Uterus (tissue), 4 donors: ENCODE measurements around the gene NECTIN1. TPM values are rescaled to one million over a fixed set of nuclear protein-coding genes. Genes with fewer than 3 reads are reported as not detected.
"Not testable (repeated sequence)": the region's sequence is repeated elsewhere in the genome, so short reads cannot be mapped to it uniquely, and the experiment has no call there.

Experiments
- DNase-seq, 2 donors: peaks; one replicate each; pipeline ENCODE4 v3.0.0-alpha.2; 2019 to 2020
- H3K27ac ChIP-seq, 2 donors: fragments of 200-600 bp; sonication (generic); 1 replicate in 1 of 2; 2 replicates in 1 of 2; pipeline ENCODE4 v1.5.1; 2016 to 2018
- H3K27me3 ChIP-seq, 2 donors: fragments of 200-600 bp; sonication (generic); one replicate each; pipeline ENCODE4 v1.5.1; 2018 to 2019; ENCODE audit warnings: control low read depth in 1 of 2
- H3K36me3 ChIP-seq, 2 donors: fragments of 200-600 bp; sonication (generic); one replicate each; pipeline ENCODE4 v1.5.1; 2019; ENCODE audit warnings: control low read depth in 1 of 2
- H3K4me1 ChIP-seq, 2 donors: fragments of 200-600 bp; sonication (generic); one replicate each; pipeline ENCODE4 v1.5.1; 2018 to 2019; ENCODE audit warnings: control low read depth in 1 of 2
- H3K4me3 ChIP-seq, 2 donors: fragments of 200-600 bp; sonication (generic); 1 replicate in 1 of 2; 2 replicates in 1 of 2; pipeline ENCODE4 v1.5.1; 2018 to 2019; ENCODE audit warnings: mild to moderate bottlenecking in 1 of 2
- H3K9me3 ChIP-seq, 2 donors: fragments of 200-600 bp; sonication (generic); one replicate each; pipeline ENCODE4 v1.5.1; 2019; ENCODE audit warnings: control low read depth in 1 of 2
- POLR2A ChIP-seq, 2 donors: fragments of 450-650 bp; IDR thresholded peaks; one replicate each; pipeline ENCODE4 v1.6.1; 2016; ENCODE audit warnings: antibody characterized with exemption in 2 of 2, mild to moderate bottlenecking in 1 of 2, moderate library complexity in 1 of 2
- intact Hi-C: fragments of 100-400 bp; cut with DNase I; formaldehyde crosslinking; loops from one replicate; pipeline ENCODE4 v1.15.1; 2023; ENCODE audit warnings: low total_unique reads
- total RNA-seq, 4 donors: library from RNA; depleted of rRNA in 3 of 4; stranded (reverse); fragments of >200 nt in 3 of 4; gene quantifications; one replicate each; pipeline versions ENCODE4 v1.1.0 to v1.2.4, GENCODE V29; 2014 to 2023
- TF ChIP-seq, protein P1 (sequence below), 4 experiments: fragments of 200-600 bp in 2 of 4; fragments of 450-650 bp in 2 of 4; sonication (generic) in 2 of 4; IDR thresholded peaks; one replicate each; pipeline ENCODE4 v1.5.1; 2016 to 2019; ENCODE audit warnings: antibody characterized with exemption in 4 of 4, mild to moderate bottlenecking in 2 of 4, moderate library complexity in 1 of 4
- donor health status: DM: yes; HTN: yes; CAD: no.

The NECTIN1 gene
- total RNA-seq, 4 donors from 2014 or later = 1.3 to 10.6 (median 9.2) TPM; not detected in 1

DNA sequence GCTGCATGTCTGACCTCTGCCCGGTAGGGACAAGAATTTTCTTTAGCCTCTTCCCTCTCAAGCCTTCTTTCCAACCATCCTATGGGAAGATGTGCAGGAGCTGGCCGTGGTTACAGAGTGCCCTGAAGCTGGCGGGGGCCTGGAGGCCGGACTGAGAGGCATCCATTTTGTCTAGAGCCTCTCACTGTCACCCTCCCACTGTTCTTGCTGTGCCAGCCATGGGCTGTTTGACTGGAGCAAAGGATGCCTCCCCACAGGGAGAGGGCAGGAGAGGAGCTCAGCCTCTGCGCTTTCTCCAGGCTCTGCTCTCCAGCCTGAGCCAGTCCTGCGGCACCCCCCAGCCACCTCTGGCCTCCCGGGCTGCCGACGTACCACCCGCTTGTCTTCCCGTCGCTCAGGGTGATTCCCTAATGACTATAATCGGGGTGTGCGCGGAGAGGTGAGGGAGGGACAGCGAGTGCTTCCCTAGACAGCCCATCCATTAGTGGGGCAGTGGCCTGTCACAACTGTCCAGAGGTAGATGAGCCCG, 123.8 kb downstream of the NECTIN1 start:
- no peak overlapping the region for H3K4me3 ChIP-seq
- H3K36me3 ChIP-seq = no peaks in the 10 kb centered on the region
- H3K9me3 ChIP-seq = no peaks in the 10 kb centered on the region
- no peak for DNase-seq
- H3K27ac ChIP-seq = no peak overlapping the region
- no peaks in the 10 kb centered on the region for H3K27me3 ChIP-seq
- TF ChIP-seq, protein P1, sequence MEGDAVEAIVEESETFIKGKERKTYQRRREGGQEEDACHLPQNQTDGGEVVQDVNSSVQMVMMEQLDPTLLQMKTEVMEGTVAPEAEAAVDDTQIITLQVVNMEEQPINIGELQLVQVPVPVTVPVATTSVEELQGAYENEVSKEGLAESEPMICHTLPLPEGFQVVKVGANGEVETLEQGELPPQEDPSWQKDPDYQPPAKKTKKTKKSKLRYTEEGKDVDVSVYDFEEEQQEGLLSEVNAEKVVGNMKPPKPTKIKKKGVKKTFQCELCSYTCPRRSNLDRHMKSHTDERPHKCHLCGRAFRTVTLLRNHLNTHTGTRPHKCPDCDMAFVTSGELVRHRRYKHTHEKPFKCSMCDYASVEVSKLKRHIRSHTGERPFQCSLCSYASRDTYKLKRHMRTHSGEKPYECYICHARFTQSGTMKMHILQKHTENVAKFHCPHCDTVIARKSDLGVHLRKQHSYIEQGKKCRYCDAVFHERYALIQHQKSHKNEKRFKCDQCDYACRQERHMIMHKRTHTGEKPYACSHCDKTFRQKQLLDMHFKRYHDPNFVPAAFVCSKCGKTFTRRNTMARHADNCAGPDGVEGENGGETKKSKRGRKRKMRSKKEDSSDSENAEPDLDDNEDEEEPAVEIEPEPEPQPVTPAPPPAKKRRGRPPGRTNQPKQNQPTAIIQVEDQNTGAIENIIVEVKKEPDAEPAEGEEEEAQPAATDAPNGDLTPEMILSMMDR (IDR thresholded peaks at IDR 0.05) = no peak
- no peak for TF ChIP-seq POLR2A (IDR thresholded peaks at IDR 0.05)
- H3K4me1 ChIP-seq = no peaks in the 10 kb centered on the region
- intact Hi-C loops = no loop called here

DNA sequence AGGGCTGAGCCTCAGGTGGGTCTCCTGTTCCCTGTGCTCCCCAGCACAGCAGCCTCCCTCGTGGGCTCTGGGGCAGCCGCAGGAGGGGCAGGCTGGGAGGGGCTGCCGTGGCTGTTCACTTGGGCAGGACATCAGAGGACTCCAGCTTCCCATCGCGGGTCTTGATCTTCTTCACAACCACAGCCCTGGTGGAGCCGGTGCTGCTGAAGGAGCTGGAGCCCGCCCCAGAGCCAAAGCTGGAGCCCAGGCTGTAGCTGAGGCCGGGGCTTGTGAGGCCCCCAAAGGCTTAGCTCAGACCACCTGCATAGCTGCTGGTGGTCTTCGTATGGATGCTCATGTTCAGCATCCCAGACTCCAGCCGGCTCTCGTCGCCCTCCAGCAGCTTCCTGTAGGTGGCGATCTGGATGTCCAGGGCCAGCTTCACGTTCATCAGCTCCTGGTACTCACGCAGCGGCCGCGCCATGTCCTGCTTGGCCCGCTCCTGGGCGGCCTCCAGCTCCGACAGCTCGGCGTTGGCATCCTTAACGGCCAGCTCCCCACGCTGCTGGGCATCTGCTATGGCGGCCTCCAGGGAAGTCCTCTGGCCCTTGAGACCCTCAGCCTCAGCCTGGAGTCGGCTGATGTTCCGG, 126.1 kb downstream of the NECTIN1 start:
- no peak for TF ChIP-seq POLR2A (IDR thresholded peaks at IDR 0.05)
- TF ChIP-seq, protein P1 (IDR thresholded peaks at IDR 0.05) = no peak
- intact Hi-C loops = no loop called here
- H3K27me3 ChIP-seq = no peaks in the 10 kb centered on the region
- no peak for DNase-seq
- no peaks in the 10 kb centered on the region for H3K9me3 ChIP-seq
- no peak overlapping the region for H3K4me3 ChIP-seq
- H3K4me1 ChIP-seq = no peaks in the 10 kb centered on the region
- H3K27ac ChIP-seq = no peak overlapping the region
- H3K36me3 ChIP-seq = no peaks in the 10 kb centered on the region

DNA sequence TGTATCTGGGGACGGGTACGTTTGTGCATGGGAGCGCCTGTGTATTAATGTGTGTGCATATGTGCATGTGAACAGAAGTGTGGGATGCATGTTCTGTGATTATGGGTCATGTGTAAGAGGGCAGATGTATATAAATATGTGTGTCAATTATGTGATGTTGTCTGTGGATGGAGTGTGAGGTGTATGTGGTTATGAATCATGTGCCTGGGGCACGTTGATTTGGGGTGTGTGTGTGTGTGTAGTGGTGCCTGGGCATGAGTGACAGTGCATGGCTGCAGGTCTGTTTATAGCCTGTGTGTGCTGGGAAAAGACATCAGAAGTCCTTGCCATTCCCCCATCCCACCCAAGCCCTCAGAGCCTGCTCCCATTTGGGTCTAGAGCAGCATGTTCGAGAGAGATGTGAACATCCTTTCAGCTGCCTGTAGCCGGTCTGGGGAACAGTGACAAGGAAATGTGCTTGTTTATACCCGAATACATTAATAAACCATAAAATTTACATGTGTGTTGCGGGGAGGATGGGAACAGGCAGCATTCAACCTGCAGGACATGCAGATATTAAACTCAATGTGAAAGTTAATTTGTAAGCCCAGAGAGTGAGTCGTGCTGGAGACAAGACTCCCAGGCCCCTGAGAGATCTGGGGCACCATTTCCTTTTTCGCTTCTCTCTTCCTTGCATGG, 129.0 kb downstream of the NECTIN1 start:
- Histone ChIP-seq H3K27ac (no peak overlapping the region), H3K4me3 (no peak overlapping the region), H3K36me3 (no peaks in the 10 kb centered on the region), H3K27me3 (no peaks in the 10 kb centered on the region), H3K9me3 (no peaks in the 10 kb centered on the region), H3K4me1 (no peaks in the 10 kb centered on the region)
- DNase-seq = no peak
- TF ChIP-seq, protein P1 (IDR thresholded peaks at IDR 0.05) = no peak
- no peak for TF ChIP-seq POLR2A (IDR thresholded peaks at IDR 0.05)
- intact Hi-C loops = no loop called here

DNA sequence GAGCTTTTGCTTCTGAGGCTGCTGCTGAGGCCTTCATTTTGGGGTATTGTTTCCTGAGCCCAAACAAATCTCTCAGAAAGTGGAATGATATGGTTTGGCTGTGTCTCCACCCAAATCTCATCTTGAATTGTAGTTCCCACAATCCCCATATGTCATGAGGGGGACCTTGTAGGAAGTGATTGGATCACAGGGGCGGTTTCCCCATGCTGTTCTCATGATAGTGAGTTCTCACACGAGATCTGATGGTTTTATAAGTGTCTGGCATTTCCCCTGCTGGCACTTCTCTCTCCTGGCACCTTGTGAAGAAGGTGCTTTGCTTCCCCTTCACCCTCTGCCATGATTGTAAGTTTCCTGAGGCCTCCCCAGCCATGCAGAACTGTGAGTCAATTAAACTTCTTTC, 133.1 kb downstream of the NECTIN1 start:
- H3K9me3 ChIP-seq, DNase-seq, H3K27me3 ChIP-seq, intact Hi-C loops, H3K4me1 ChIP-seq, H3K27ac ChIP-seq, H3K36me3 ChIP-seq, H3K4me3 ChIP-seq: not testable (repeated sequence)

- intact Hi-C loops = no loop called here
- TF ChIP-seq, protein P1 (IDR thresholded peaks at IDR 0.05) = no peak
- no peak for TF ChIP-seq POLR2A (IDR thresholded peaks at IDR 0.05)
- Histone ChIP-seq H3K27me3 (no peaks in the 10 kb centered on the region), H3K36me3 (no peaks in the 10 kb centered on the region), H3K4me1 (no peaks in the 10 kb centered on the region), H3K27ac (peak overlapping the region in 1 of 2 donors; percentile 5), H3K9me3 (no peaks in the 10 kb centered on the region), H3K4me3 (no peak overlapping the region)
- peak in 1 of 2 donors; percentile 30 for DNase-seq
These were observed 134.3 kb downstream of the NECTIN1 start for GRCh38 chr11:119594639-119595249.
